ENCODE data around the gene CNNM1. TPM values are rescaled to one million over a fixed set of nuclear protein-coding genes. Genes with fewer than 3 reads are reported as not detected.

Gene CNNM1
- total and polyA plus RNA-seq, 9 of the 15 experiments (the other 6 are each of a cell fraction or from before 2014, with no cell fraction given): not detected

DNA sequence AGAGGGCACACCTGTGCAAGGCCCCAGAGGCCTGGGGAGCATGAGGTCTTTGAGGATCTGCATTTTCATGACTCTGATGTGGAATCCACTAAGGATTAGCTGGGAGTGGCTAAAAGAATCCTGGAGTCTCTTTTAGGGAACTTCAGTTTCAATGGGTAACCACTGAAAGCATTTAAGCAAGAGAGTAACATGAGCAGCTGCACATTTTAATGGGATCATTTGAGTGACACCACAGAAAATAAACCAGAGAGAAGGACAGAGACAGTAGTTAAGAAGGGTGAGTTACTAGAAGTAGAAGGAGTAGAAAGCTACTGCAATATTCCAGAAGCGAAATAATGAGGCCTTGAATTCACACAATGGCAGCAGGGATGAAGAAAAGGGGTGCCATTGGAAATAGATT lies 96.0 kb downstream of the CNNM1 start (continued):
- TF ChIP-seq, protein P1, sequence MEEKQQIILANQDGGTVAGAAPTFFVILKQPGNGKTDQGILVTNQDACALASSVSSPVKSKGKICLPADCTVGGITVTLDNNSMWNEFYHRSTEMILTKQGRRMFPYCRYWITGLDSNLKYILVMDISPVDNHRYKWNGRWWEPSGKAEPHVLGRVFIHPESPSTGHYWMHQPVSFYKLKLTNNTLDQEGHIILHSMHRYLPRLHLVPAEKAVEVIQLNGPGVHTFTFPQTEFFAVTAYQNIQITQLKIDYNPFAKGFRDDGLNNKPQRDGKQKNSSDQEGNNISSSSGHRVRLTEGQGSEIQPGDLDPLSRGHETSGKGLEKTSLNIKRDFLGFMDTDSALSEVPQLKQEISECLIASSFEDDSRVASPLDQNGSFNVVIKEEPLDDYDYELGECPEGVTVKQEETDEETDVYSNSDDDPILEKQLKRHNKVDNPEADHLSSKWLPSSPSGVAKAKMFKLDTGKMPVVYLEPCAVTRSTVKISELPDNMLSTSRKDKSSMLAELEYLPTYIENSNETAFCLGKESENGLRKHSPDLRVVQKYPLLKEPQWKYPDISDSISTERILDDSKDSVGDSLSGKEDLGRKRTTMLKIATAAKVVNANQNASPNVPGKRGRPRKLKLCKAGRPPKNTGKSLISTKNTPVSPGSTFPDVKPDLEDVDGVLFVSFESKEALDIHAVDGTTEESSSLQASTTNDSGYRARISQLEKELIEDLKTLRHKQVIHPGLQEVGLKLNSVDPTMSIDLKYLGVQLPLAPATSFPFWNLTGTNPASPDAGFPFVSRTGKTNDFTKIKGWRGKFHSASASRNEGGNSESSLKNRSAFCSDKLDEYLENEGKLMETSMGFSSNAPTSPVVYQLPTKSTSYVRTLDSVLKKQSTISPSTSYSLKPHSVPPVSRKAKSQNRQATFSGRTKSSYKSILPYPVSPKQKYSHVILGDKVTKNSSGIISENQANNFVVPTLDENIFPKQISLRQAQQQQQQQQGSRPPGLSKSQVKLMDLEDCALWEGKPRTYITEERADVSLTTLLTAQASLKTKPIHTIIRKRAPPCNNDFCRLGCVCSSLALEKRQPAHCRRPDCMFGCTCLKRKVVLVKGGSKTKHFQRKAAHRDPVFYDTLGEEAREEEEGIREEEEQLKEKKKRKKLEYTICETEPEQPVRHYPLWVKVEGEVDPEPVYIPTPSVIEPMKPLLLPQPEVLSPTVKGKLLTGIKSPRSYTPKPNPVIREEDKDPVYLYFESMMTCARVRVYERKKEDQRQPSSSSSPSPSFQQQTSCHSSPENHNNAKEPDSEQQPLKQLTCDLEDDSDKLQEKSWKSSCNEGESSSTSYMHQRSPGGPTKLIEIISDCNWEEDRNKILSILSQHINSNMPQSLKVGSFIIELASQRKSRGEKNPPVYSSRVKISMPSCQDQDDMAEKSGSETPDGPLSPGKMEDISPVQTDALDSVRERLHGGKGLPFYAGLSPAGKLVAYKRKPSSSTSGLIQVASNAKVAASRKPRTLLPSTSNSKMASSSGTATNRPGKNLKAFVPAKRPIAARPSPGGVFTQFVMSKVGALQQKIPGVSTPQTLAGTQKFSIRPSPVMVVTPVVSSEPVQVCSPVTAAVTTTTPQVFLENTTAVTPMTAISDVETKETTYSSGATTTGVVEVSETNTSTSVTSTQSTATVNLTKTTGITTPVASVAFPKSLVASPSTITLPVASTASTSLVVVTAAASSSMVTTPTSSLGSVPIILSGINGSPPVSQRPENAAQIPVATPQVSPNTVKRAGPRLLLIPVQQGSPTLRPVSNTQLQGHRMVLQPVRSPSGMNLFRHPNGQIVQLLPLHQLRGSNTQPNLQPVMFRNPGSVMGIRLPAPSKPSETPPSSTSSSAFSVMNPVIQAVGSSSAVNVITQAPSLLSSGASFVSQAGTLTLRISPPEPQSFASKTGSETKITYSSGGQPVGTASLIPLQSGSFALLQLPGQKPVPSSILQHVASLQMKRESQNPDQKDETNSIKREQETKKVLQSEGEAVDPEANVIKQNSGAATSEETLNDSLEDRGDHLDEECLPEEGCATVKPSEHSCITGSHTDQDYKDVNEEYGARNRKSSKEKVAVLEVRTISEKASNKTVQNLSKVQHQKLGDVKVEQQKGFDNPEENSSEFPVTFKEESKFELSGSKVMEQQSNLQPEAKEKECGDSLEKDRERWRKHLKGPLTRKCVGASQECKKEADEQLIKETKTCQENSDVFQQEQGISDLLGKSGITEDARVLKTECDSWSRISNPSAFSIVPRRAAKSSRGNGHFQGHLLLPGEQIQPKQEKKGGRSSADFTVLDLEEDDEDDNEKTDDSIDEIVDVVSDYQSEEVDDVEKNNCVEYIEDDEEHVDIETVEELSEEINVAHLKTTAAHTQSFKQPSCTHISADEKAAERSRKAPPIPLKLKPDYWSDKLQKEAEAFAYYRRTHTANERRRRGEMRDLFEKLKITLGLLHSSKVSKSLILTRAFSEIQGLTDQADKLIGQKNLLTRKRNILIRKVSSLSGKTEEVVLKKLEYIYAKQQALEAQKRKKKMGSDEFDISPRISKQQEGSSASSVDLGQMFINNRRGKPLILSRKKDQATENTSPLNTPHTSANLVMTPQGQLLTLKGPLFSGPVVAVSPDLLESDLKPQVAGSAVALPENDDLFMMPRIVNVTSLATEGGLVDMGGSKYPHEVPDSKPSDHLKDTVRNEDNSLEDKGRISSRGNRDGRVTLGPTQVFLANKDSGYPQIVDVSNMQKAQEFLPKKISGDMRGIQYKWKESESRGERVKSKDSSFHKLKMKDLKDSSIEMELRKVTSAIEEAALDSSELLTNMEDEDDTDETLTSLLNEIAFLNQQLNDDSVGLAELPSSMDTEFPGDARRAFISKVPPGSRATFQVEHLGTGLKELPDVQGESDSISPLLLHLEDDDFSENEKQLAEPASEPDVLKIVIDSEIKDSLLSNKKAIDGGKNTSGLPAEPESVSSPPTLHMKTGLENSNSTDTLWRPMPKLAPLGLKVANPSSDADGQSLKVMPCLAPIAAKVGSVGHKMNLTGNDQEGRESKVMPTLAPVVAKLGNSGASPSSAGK (IDR thresholded peaks at IDR 0.05): no peak
- TF ChIP-seq ASH1L (IDR thresholded peaks at IDR 0.05; ENCODE audit: borderline replicate concordance, low read depth, partially characterized antibody) (no peak), KAT8 (IDR thresholded peaks at IDR 0.05; ENCODE audit: low read depth) (no peak), FIP1L1 (IDR thresholded peaks at IDR 0.05; ENCODE audit: low read depth, low read length, poor library complexity, severe bottlenecking) (no peak), SIX5 (IDR thresholded peaks at IDR 0.05; ENCODE audit: borderline replicate concordance in 1 of 2, insufficient read depth in 1 of 2, low read depth in 1 of 2, low read length in 2 of 2) (no peak)
- TF ChIP-seq, protein P2, sequence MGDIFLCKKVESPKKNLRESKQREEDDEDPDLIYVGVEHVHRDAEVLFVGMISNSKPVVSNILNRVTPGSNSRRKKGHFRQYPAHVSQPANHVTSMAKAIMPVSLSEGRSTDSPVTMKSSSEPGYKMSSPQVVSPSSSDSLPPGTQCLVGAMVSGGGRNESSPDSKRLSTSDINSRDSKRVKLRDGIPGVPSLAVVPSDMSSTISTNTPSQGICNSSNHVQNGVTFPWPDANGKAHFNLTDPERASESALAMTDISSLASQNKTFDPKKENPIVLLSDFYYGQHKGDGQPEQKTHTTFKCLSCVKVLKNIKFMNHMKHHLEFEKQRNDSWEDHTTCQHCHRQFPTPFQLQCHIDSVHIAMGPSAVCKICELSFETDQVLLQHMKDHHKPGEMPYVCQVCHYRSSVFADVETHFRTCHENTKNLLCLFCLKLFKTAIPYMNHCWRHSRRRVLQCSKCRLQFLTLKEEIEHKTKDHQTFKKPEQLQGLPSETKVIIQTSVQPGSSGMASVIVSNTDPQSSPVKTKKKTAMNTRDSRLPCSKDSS (IDR thresholded peaks at IDR 0.05; ENCODE audit: low read depth, partially characterized antibody): no peak
